Measurements from ENCODE around the gene CCDC27. TPM values are rescaled to one million over a fixed set of nuclear protein-coding genes. Genes with fewer than 3 reads are reported as not detected.

CCDC27 gene
- total and polyA plus RNA-seq, 2 donors (not counting 1 experiment from before 2014, with no cell fraction given), result not detected

GRCh38 chr1:3821004-3821403 lies 68.8 kb downstream of the CCDC27 start:
- H4K20me1 ChIP-seq (ENCODE audit: control insufficient read depth, insufficient read depth, low read length, poor library complexity, severe bottlenecking), result no peaks in the 10 kb centered on the region
- TF ChIP-seq CTCF (IDR thresholded peaks at IDR 0.05) (no peak), EZH2 (IDR thresholded peaks at IDR 0.05; ENCODE audit: borderline replicate concordance, insufficient read depth, low read depth, low read length, poor library complexity, severe bottlenecking) (no peak)
- ChIA-PET CTCF (no interaction called here), POLR2A (no interaction called here)
- no peaks in the 10 kb centered on the region for H3K4me1 ChIP-seq (ENCODE audit: control insufficient read depth in 2 of 2, insufficient read depth in 2 of 2, low read length in 2 of 2)
- no peaks in the 10 kb centered on the region for H3K79me2 ChIP-seq (ENCODE audit: control insufficient read depth, insufficient read depth, low read length)
- Mint-ChIP-seq H3K27me3 (no peaks in the 10 kb centered on the region), H3K9me3 (ENCODE audit: insufficient read depth) (no peaks in the 10 kb centered on the region), H3K4me3 (no peak overlapping the region), H3K4me1 (no peaks in the 10 kb centered on the region), H3K27ac (no peak overlapping the region)
- peaks cover 2 to 44% of the 10 kb centered on the region in 2 experiments for H3K36me3 ChIP-seq (replicated peaks in 1 of 2; ENCODE audit: control extremely low read depth in 1 of 2, control insufficient read depth in 1 of 2, extremely low read depth in 1 of 2, insufficient read depth in 2 of 2, low read length in 1 of 2)
- intact Hi-C loops (cut with micrococcal nuclease), result no loop called here
- no peaks in the 10 kb centered on the region for H3K9me3 ChIP-seq (ENCODE audit: control extremely low read depth in 1 of 3, control insufficient read depth in 2 of 3, insufficient read depth in 1 of 3, low read length in 2 of 3)
- H3K4me3 ChIP-seq (ENCODE audit: control extremely low read depth in 1 of 5, extremely low read depth in 1 of 5, insufficient read depth in 1 of 5, low read depth in 2 of 5, low read length in 4 of 5), result no peak overlapping the region
- ATAC-seq (ENCODE audit: low read depth) (no peak), DNase-seq (no peak)
- no peak overlapping the region for H2AFZ ChIP-seq (ENCODE audit: insufficient read depth, low read depth, low read length, poor library complexity, severe bottlenecking)
- no peak overlapping the region for H3K4me2 ChIP-seq (replicated peaks; ENCODE audit: low read depth, low read length, poor library complexity, severe bottlenecking)
- no peaks in the 10 kb centered on the region for H3K27me3 ChIP-seq (replicated peaks in 1 of 4; ENCODE audit: control extremely low read depth in 1 of 4, control insufficient read depth in 3 of 4, insufficient read depth in 4 of 4, low read length in 3 of 4)
- WGBS (ENCODE audit: insufficient coverage), result 89% methylated on average over 6 of the region's 6 CpGs
- H3K27ac ChIP-seq (ENCODE audit: low read length in 2 of 2), result no peak overlapping the region
- H3K9ac ChIP-seq (ENCODE audit: low read length), result no peak overlapping the region

Small RNA genes lying within 50 kb of the gene (small RNA-seq; reads per million reads assigned to genes)
- gene RF02197 (ENCODE audit: insufficient read length, low read depth, low replicate concordance) (not detected), gene RN7SL574P (ENCODE audit: insufficient read length, low read depth, low replicate concordance) (not detected)

Other genes with a start within 250 kb of the CCDC27 start
- 75.4 and 77.3 TPM in 2 replicates for gene MEGF6, start 140.9 kb upstream of the CCDC27 start, total RNA-seq
- 43.2 and 60.8 TPM in 2 replicates for gene MEGF6, start 140.9 kb upstream of the CCDC27 start, polyA plus RNA-seq
- 47.5 and 48.6 TPM in 2 replicates for gene TPRG1L, start 127.4 kb upstream of the CCDC27 start, total RNA-seq
- 11.9 and 19.5 TPM in 2 replicates for gene TPRG1L, start 127.4 kb upstream of the CCDC27 start, polyA plus RNA-seq
- 37.1 and 37.5 TPM in 2 replicates for gene WRAP73, start 102.3 kb upstream of the CCDC27 start, total RNA-seq
- 68.5 and 74.3 TPM in 2 replicates for gene WRAP73, start 102.3 kb upstream of the CCDC27 start, polyA plus RNA-seq
- gene TP73, start 99.9 kb upstream of the CCDC27 start, total RNA-seq, result 1.2 and 2.0 TPM in 2 replicates
- gene TP73, start 99.9 kb upstream of the CCDC27 start, polyA plus RNA-seq, result 0.26 and 2.4 TPM in 2 replicates
- gene SMIM1, start 20.3 kb downstream of the CCDC27 start, total RNA-seq, result 8.4 and 9.0 TPM in 2 replicates
- gene SMIM1, start 20.3 kb downstream of the CCDC27 start, polyA plus RNA-seq, result 2.2 and 2.6 TPM in 2 replicates
- 48.2 and 49.7 TPM in 2 replicates for gene LRRC47, start 44.0 kb downstream of the CCDC27 start, total RNA-seq
- 16.7 and 25.2 TPM in 2 replicates for gene LRRC47, start 44.0 kb downstream of the CCDC27 start, polyA plus RNA-seq
- gene CEP104, start 104.8 kb downstream of the CCDC27 start, total RNA-seq, result 71.8 and 76.2 TPM in 2 replicates
- 24.3 and 27.7 TPM in 2 replicates for gene CEP104, start 104.8 kb downstream of the CCDC27 start, polyA plus RNA-seq
- 17.4 and 20.7 TPM in 2 replicates for gene DFFB, start 105.0 kb downstream of the CCDC27 start, total RNA-seq
- 14.0 and 21.4 TPM in 2 replicates for gene DFFB, start 105.0 kb downstream of the CCDC27 start, polyA plus RNA-seq
- 33.2 and 35.7 TPM in 2 replicates for gene C1orf174, start 147.8 kb downstream of the CCDC27 start, total RNA-seq
- 41.5 and 49.8 TPM in 2 replicates for gene C1orf174, start 147.8 kb downstream of the CCDC27 start, polyA plus RNA-seq